Smooth muscle cell (in vitro differentiated cells): ENCODE results near the gene ATP1A2. TPM values are rescaled to one million over a fixed set of nuclear protein-coding genes. Genes with fewer than 3 reads are reported as not detected.

Source experiments
- DNase-seq: peaks from one replicate; lab custom pipeline; 2025; ENCODE audit not compliant: unreplicated experiment; lab: John Stamatoyannopoulos, UW
- H2AFZ ChIP-seq: fragments of 200-600 bp; sonication (generic); 2 replicates; pipeline ENCODE4 v1.6.0; 2016; ENCODE audit warnings: antibody characterized with exemption, low read depth, mild to moderate bottlenecking
- H3F3A ChIP-seq: fragments of 200-600 bp; sonication (generic); 2 replicates; pipeline ENCODE4 v1.6.0; 2017; ENCODE audit warnings: antibody characterized with exemption, low read depth
- H3K27ac ChIP-seq: fragments of 200-600 bp; sonication (generic); 2 replicates; pipeline ENCODE4 v1.5.1; 2016; ENCODE audit warnings: low read depth, mild to moderate bottlenecking
- H3K27me3 ChIP-seq: fragments of 200-600 bp; sonication (generic); 2 replicates; pipeline ENCODE4 v1.6.1; 2016; ENCODE audit warnings: low read depth, mild to moderate bottlenecking
- H3K36me3 ChIP-seq: fragments of 200-600 bp; sonication (generic); 2 replicates; pipeline ENCODE4 v1.5.1; 2016; ENCODE audit warnings: low read depth
- H3K4me1 ChIP-seq: fragments of 200-600 bp; sonication (generic); 2 replicates; pipeline ENCODE4 v1.5.1; 2016; ENCODE audit warnings: low read depth
- H3K4me2 ChIP-seq: fragments of 200-600 bp; sonication (generic); 2 replicates; pipeline ENCODE4 v1.6.0; 2016; ENCODE audit warnings: mild to moderate bottlenecking
- H3K4me3 ChIP-seq: fragments of 200-600 bp; sonication (generic); 2 replicates; pipeline ENCODE4 v1.5.1; 2016; ENCODE audit warnings: mild to moderate bottlenecking
- H3K79me2 ChIP-seq: fragments of 200-600 bp; sonication (generic); 2 replicates; pipeline ENCODE4 v1.6.0; 2016; ENCODE audit warnings: low read depth, mild to moderate bottlenecking
- H3K9ac ChIP-seq: fragments of 200-600 bp; sonication (generic); 2 replicates; pipeline ENCODE4 v1.6.0; 2016; ENCODE audit warnings: low read depth
- H3K9me3 ChIP-seq: fragments of 200-600 bp; sonication (generic); replicated peaks from 2 replicates; pipeline ENCODE4 v1.5.1; 2016; ENCODE audit warnings: low read depth
- H4K20me1 ChIP-seq: fragments of 200-600 bp; sonication (generic); 2 replicates; pipeline ENCODE4 v1.6.0; 2016; ENCODE audit warnings: low read depth
- WGBS: methylation state at CpG from one replicate; pipeline ENCODE4 v1.1.7; 2016; ENCODE audit warnings: low lambda C conversion rate; 5-methylcytosine and 5-hydroxymethylcytosine counted together
- polyA plus RNA-seq: library from polyadenylated mRNA; unstranded; fragments of >200 nt; fragmentation: Nextera tagmentation; extraction: Ambion mirVana; gene quantifications from 2 replicates; pipeline ENCODE4 v1.2.1, GENCODE V29; 2016
- total RNA-seq: library from RNA; depleted of rRNA; stranded (reverse); fragments of >200 nt; gene quantifications from 2 replicates; pipeline ENCODE4 v1.2.3, GENCODE V29; 2014
- TF ChIP-seq, protein P1 (sequence below): fragments of 200-600 bp; sonication (generic); IDR thresholded peaks from 2 replicates; pipeline ENCODE4 v1.5.1; 2017; ENCODE audit warnings: borderline replicate concordance, mild to moderate bottlenecking, antibody characterized with exemption; ENCODE audit not compliant: insufficient read depth, poor library complexity, severe bottlenecking

The ATP1A2 gene
- total and polyA plus RNA-seq, 2 experiments from 2014 or later, result not detected

DNA sequence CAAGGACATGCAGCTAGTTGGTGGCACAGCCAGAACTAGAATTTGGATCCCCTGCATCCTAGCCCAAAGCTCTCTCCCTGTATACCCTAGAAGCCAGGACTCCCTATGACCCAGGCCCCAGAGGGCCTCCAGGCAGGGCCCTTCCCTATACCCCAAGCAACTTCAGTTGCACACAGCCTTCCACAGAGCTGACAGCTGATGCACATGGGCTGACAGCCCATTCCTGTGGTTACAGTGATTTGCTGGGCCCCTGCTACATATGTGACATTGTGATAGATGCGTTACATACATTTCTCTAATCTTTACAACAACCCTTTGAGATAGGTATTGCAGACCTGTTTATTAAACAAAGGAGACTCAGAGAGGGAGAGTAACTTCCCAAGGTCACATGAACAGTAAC lies 5.8 kb downstream of the ATP1A2 start:
- Histone ChIP-seq H4K20me1 (no peaks in the 10 kb centered on the region), H3K4me2 (no peak overlapping the region), H2AFZ (no peak overlapping the region), H3F3A (no peaks in the 10 kb centered on the region), H3K4me1 (peaks cover 10% of the 10 kb centered on the region), H3K36me3 (no peaks in the 10 kb centered on the region), H3K27ac (no peak overlapping the region), H3K9me3 (no peaks in the 10 kb centered on the region), H3K79me2 (no peaks in the 10 kb centered on the region), H3K4me3 (no peak overlapping the region), H3K27me3 (no peaks in the 10 kb centered on the region), H3K9ac (no peak overlapping the region)
- TF ChIP-seq, protein P1, sequence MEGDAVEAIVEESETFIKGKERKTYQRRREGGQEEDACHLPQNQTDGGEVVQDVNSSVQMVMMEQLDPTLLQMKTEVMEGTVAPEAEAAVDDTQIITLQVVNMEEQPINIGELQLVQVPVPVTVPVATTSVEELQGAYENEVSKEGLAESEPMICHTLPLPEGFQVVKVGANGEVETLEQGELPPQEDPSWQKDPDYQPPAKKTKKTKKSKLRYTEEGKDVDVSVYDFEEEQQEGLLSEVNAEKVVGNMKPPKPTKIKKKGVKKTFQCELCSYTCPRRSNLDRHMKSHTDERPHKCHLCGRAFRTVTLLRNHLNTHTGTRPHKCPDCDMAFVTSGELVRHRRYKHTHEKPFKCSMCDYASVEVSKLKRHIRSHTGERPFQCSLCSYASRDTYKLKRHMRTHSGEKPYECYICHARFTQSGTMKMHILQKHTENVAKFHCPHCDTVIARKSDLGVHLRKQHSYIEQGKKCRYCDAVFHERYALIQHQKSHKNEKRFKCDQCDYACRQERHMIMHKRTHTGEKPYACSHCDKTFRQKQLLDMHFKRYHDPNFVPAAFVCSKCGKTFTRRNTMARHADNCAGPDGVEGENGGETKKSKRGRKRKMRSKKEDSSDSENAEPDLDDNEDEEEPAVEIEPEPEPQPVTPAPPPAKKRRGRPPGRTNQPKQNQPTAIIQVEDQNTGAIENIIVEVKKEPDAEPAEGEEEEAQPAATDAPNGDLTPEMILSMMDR, result no peak
- no peak for DNase-seq
- WGBS, result 63% methylated on average over 1 of the region's 1 CpG

DNA sequence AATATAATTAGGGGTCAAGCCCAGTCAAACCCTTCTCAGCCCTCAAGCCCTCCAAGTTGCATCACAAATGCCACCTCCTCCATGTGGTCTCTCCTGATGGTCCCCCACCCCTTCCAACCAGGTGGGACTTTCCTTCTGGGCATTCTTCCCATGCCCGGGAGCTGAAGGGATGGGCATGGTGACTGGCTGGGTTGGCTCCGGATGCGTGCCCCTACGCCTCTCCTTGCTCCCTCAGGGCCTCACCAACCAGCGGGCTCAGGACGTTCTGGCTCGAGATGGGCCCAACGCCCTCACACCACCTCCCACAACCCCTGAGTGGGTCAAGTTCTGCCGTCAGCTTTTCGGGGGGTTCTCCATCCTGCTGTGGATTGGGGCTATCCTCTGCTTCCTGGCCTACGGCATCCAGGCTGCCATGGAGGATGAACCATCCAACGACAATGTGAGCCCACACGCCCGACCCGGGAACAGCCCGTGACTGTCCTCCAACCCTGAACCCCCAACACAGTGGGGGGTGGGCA lies 7.5 kb downstream of the ATP1A2 start:
- Histone ChIP-seq H3K9me3 (no peaks in the 10 kb centered on the region), H4K20me1 (no peaks in the 10 kb centered on the region), H3K36me3 (no peaks in the 10 kb centered on the region), H3K4me1 (peaks cover 7% of the 10 kb centered on the region), H3K9ac (no peak overlapping the region), H2AFZ (no peak overlapping the region), H3K4me3 (no peak overlapping the region), H3K27me3 (no peaks in the 10 kb centered on the region), H3F3A (no peaks in the 10 kb centered on the region), H3K4me2 (no peak overlapping the region), H3K79me2 (no peaks in the 10 kb centered on the region), H3K27ac (no peak overlapping the region)
- 91% methylated on average over 16 of the region's 16 CpGs for WGBS
- TF ChIP-seq, protein P1, result no peak
- no peak for DNase-seq

DNA sequence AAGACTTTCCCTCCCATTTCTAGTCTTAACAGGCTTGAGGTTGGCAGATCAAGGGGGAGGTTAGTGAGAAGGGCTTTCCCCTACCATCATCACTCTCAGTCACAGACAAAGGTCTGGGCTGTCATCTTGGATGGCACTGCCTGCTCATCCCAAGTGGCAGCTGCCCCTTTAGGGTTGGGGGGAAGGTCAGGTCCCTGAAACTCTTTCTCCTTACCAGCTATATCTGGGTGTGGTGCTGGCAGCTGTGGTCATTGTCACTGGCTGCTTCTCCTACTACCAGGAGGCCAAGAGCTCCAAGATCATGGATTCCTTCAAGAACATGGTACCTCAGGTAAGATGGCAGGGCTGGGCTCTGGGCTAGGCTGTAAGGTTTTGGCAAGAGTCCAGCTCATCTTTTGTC lies 8.2 kb downstream of the ATP1A2 start:
- Histone ChIP-seq H3K27me3 (no peaks in the 10 kb centered on the region), H3F3A (no peaks in the 10 kb centered on the region), H3K36me3 (no peaks in the 10 kb centered on the region), H3K27ac (no peak overlapping the region), H3K4me1 (peaks cover under 1% of the 10 kb centered on the region), H3K9ac (no peak overlapping the region), H3K79me2 (no peaks in the 10 kb centered on the region), H4K20me1 (no peaks in the 10 kb centered on the region), H2AFZ (no peak overlapping the region), H3K4me3 (no peak overlapping the region), H3K9me3 (no peaks in the 10 kb centered on the region), H3K4me2 (no peak overlapping the region)
- TF ChIP-seq, protein P1, result no peak
- DNase-seq, result no peak

DNA sequence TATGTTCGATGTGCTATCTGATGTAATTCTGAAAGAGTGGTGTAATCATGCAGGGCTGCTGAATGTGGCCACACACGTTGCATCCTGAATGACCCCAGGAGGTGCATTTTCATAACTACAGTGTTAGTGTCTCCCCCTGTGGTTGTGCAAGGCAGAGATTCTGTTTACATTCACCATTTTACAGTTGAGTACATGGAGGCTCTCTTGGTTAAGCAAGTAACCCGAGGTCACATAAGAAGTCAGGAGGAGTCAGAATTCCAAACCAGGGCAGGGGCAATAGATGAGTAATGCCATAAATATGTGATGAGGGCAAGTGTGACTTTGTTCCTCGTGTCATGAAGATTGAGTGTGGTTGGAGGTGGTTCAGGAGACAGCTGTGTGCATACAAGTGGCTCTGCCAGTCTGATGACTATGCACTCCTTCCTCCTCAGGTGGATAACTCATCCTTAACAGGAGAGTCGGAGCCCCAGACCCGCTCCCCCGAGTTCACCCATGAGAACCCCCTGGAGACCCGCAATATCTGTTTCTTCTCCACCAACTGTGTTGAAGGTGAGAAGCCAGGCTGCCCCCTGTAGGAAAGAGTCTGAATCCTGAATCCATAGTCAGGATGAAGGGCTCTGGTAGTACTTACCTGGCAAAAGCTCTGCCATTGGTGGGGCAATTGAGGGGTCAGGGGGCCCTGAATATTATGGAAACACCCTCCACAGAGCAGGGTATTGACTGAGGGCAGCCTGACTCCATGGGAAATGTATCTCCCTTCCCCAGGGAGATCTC lies 9.3 kb downstream of the ATP1A2 start:
- H3K4me3 ChIP-seq, result no peak overlapping the region
- no peak overlapping the region for H3K9ac ChIP-seq
- H3F3A ChIP-seq, result no peaks in the 10 kb centered on the region
- no peak overlapping the region for H3K4me2 ChIP-seq
- 63% methylated on average over 8 of the region's 8 CpGs for WGBS
- no peak overlapping the region for H2AFZ ChIP-seq
- no peak overlapping the region for H3K27ac ChIP-seq
- TF ChIP-seq, protein P1, result no peak
- H3K36me3 ChIP-seq, result no peaks in the 10 kb centered on the region
- H4K20me1 ChIP-seq, result no peaks in the 10 kb centered on the region
- no peaks in the 10 kb centered on the region for H3K27me3 ChIP-seq
- no peaks in the 10 kb centered on the region for H3K4me1 ChIP-seq
- no peak for DNase-seq
- H3K79me2 ChIP-seq, result no peaks in the 10 kb centered on the region
- H3K9me3 ChIP-seq, result no peaks in the 10 kb centered on the region
